Cardiac muscle cell (in vitro differentiated cells and primary cell): ENCODE results near the gene ST6GALNAC3. TPM values are rescaled to one million over a fixed set of nuclear protein-coding genes. Genes with fewer than 3 reads are reported as not detected.

Source experiments
- DNase-seq, 2 donors: peaks; one replicate each; pipeline versions ENCODE4 v3.0.0 to v3.0.0-alpha.2; 2010 to 2017; ENCODE audit warnings: low read depth in 1 of 2, low spot score in 1 of 2
- H3K27ac ChIP-seq: fragments of 200-600 bp; sonication (generic); 2 replicates; pipeline ENCODE4 v1.5.1; 2016
- H3K27me3 ChIP-seq: fragments of 200-600 bp; sonication (generic); 2 replicates; pipeline ENCODE4 v1.6.0; 2016; ENCODE audit warnings: control low read depth
- H3K36me3 ChIP-seq: fragments of 200-600 bp; sonication (generic); 2 replicates; pipeline ENCODE4 v1.5.1; 2016; ENCODE audit warnings: control low read depth
- H3K4me1 ChIP-seq: fragments of 200-600 bp; sonication (generic); 2 replicates; pipeline ENCODE4 v1.8.1; 2017; ENCODE audit warnings: low read depth, mild to moderate bottlenecking, mixed run types
- H3K4me3 ChIP-seq: fragments of 200-600 bp; sonication (generic); 2 replicates; pipeline ENCODE4 v1.5.1; 2016; ENCODE audit warnings: mild to moderate bottlenecking
- H3K9me3 ChIP-seq: fragments of 200-600 bp; sonication (generic); 2 replicates; pipeline ENCODE4 v1.5.1; 2017; ENCODE audit warnings: low read depth, mild to moderate bottlenecking, control low read depth
- polyA plus RNA-seq: library from polyadenylated mRNA; unstranded; fragments of >200 nt; fragmentation: Nextera tagmentation; extraction: Ambion mirVana; gene quantifications from 2 replicates; pipeline ENCODE4 v1.2.1, GENCODE V29; 2016
- total RNA-seq: library from RNA; depleted of rRNA; stranded (reverse); fragments of >200 nt; gene quantifications from 2 replicates; pipeline ENCODE4 v1.2.3, GENCODE V29; 2016
- TF ChIP-seq, protein P1 (sequence below): IDR thresholded peaks from 2 replicates; pipeline ENCODE4 v1.5.1; 2012; ENCODE audit warnings: low read depth, mild to moderate bottlenecking, low read length

Gene ST6GALNAC3
- total and polyA plus RNA-seq, 2 experiments from 2014 or later, result 10.4 to 14.8 TPM

DNA sequence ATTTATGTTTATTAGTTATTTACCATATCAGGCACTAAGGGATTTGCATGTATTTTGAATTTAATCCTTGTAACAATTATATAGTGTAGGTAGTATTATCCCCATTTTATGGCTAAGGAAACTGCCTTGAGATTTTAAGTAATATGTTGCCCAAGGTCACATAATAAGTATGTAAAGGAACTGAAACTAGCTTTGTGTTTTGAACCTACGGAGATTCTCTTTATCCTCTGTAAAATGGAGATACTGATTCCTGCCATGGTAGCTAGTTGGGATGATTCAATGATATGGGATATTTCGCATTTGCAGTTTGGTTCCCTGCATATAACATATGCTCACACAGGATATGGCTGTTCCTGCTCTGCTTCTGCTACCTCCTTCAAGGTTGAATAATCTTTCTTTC, 144.3 kb downstream of the ST6GALNAC3 start:
- no peak overlapping the region for H3K27ac ChIP-seq
- no peaks in the 10 kb centered on the region for H3K9me3 ChIP-seq
- no peaks in the 10 kb centered on the region for H3K4me1 ChIP-seq
- no peak for DNase-seq
- no peaks in the 10 kb centered on the region for H3K27me3 ChIP-seq
- H3K4me3 ChIP-seq, result no peak overlapping the region
- TF ChIP-seq, protein P1, sequence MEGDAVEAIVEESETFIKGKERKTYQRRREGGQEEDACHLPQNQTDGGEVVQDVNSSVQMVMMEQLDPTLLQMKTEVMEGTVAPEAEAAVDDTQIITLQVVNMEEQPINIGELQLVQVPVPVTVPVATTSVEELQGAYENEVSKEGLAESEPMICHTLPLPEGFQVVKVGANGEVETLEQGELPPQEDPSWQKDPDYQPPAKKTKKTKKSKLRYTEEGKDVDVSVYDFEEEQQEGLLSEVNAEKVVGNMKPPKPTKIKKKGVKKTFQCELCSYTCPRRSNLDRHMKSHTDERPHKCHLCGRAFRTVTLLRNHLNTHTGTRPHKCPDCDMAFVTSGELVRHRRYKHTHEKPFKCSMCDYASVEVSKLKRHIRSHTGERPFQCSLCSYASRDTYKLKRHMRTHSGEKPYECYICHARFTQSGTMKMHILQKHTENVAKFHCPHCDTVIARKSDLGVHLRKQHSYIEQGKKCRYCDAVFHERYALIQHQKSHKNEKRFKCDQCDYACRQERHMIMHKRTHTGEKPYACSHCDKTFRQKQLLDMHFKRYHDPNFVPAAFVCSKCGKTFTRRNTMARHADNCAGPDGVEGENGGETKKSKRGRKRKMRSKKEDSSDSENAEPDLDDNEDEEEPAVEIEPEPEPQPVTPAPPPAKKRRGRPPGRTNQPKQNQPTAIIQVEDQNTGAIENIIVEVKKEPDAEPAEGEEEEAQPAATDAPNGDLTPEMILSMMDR, result no peak
- H3K36me3 ChIP-seq, result no peaks in the 10 kb centered on the region

DNA sequence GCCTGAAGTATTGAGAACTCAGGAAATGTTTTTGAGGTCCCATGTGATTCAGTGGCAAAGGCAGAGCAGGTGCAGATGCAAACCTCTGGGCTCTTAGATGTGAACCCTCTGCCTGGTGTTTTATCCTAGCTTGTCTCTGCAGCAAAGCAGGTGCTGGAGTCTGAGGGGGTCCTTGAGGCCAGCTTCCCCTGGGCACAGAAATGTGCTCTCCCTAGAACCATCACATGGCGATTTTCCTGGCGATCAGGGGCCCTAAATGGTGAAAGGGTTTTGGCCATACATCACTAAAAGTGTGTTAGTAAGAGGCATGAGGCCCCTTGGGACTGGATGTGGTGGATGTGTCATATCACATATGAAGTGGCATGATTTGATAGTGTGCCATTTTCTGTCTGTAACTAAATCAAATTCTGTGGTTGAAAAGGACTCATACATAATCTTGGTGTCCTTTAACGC, 144.8 kb downstream of the ST6GALNAC3 start:
- DNase-seq, result no peak
- Histone ChIP-seq H3K27ac (no peak overlapping the region), H3K27me3 (no peaks in the 10 kb centered on the region), H3K9me3 (no peaks in the 10 kb centered on the region), H3K36me3 (no peaks in the 10 kb centered on the region), H3K4me1 (no peaks in the 10 kb centered on the region), H3K4me3 (no peak overlapping the region)
- TF ChIP-seq, protein P1, result no peak

DNA sequence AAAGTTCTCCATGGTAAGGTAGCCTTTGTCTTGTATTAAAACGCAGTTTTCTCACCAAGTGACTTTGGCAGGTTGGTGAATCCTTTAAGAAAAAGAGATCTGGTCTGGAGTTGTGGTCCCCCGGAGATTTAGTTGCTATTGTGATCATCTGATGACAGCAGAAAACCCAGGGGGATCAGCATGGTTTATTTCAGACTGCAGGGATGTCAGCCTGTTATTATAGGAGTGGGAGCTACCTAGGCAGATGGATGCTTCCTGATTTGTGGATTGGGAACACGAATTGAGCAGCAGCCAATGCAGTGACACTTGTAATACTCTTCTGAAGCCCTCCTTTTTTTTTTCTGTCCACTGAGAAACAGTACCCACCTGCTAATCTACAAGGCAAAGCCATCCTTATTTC, 150.2 kb downstream of the ST6GALNAC3 start:
- no peaks in the 10 kb centered on the region for H3K36me3 ChIP-seq
- no peak overlapping the region for H3K4me3 ChIP-seq
- no peaks in the 10 kb centered on the region for H3K4me1 ChIP-seq
- DNase-seq, result no peak
- H3K27ac ChIP-seq, result no peak overlapping the region
- no peaks in the 10 kb centered on the region for H3K27me3 ChIP-seq
- H3K9me3 ChIP-seq, result no peaks in the 10 kb centered on the region
- TF ChIP-seq, protein P1, result no peak

DNA sequence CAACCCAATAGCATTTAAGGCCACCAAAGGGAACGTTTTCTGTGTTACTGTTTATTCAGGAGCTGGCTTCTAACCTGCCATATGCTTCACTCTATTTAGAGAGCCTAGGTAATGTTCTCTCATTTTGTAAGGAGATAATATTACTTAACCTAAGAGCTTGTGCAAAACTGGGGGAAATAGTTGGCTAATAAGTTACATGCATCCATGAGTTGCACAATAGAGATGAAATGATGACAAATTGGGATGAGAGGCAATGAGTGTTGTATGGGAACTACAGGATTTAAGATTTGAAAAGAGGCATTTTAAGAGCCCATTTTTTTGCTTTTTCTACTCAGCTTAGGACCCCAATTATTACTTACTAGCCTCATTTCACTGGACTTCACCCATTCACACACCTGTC, 151.0 kb downstream of the ST6GALNAC3 start:
- no peaks in the 10 kb centered on the region for H3K9me3 ChIP-seq
- H3K27ac ChIP-seq, result no peak overlapping the region
- no peaks in the 10 kb centered on the region for H3K36me3 ChIP-seq
- H3K27me3 ChIP-seq, result no peaks in the 10 kb centered on the region
- TF ChIP-seq, protein P1, result no peak
- no peak overlapping the region for H3K4me3 ChIP-seq
- DNase-seq, result no peak
- H3K4me1 ChIP-seq, result no peaks in the 10 kb centered on the region

DNA sequence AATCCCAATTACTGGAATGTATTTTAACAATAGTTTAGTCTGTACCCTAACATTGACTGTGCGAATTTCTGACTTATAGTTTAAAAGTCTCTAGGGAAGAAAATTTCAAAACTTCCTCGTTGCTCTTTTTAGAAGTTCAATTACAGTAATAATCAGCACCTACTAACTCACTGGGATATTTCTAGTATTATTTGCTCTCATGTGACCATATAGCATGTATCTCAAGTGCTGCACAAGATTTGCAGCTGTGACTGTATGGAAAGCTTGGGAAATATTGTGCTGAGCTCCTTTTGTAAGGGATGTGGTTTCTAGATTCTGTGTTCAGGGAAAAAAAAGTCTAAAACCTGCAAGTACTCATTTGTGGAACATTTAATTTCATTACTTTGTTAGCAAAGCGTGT, 153.1 kb downstream of the ST6GALNAC3 start:
- H3K27me3 ChIP-seq, result no peaks in the 10 kb centered on the region
- H3K4me1 ChIP-seq, result no peaks in the 10 kb centered on the region
- H3K36me3 ChIP-seq, result no peaks in the 10 kb centered on the region
- no peak overlapping the region for H3K27ac ChIP-seq
- H3K9me3 ChIP-seq, result no peaks in the 10 kb centered on the region
- TF ChIP-seq, protein P1, result no peak
- H3K4me3 ChIP-seq, result no peak overlapping the region
- DNase-seq, result no peak
